ENCODE measurements around the gene NREP.

The NREP gene

DNA sequence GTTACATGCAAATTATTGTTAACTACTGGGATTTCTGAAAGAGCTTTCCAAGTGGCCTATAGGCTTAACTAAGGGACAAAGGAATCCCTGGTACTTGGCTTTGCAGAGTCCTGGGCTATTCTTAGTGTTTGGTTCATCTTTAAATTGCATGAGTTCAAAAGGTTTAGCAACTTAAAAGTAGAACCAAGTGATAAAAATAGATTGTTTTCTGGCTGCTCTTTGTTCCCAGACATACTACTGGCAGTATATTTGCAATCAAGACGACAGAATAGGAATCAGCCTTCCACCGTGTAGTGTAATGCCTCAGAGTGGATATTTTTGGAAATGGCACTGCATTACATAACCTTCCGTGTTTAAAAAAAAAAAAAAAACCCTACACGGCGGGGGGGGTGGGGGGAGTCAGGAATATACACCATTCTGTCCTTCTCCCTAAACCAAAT is 1.0 kb downstream of the NREP start:
- no peak for TF ChIP-seq CTCF (IDR thresholded peaks at IDR 0.05; ENCODE audit: low read depth, low read length, missing control alignments)
- H3K4me3 ChIP-seq (ENCODE audit: low read depth, low read length), result peak overlapping the region; percentile 62; the same call in 1 of the 2 replicates
- no peak for DNase-seq (ENCODE audit: low read depth)

DNA sequence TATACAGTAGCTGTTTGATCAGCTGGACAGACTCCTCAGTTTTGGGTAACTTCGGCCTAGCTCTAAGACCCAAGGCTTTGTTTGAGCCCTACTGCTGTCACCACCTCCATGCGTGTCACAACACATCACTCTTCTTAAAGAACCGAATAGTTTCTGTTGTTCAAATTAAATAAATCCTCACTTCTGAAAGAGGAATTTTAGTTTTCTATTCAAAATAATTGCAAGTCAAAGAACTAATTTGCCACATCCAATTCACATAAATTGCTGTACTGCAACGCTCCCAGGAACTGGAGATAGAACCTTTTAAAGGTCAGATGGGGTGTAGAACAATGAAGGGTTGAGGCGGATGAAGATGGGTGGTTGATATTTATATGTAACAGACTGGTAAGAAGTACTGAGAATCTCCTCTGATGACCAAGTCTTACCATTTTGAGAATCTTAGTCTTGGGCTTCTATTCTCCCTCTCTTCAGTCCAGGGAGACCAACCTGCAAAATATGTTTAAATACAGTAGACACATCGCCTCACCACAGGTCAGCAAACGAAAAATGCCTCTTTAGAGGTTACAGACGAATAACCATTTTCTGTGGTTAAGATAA is 1.6 kb downstream of the NREP start:
- TF ChIP-seq CTCF (IDR thresholded peaks at IDR 0.05; ENCODE audit: low read depth, low read length, missing control alignments), result no peak
- DNase-seq (ENCODE audit: low read depth), result no peak
- peak overlapping the region; percentile 62; the same call in 1 of the 2 replicates for H3K4me3 ChIP-seq (ENCODE audit: low read depth, low read length)

DNA sequence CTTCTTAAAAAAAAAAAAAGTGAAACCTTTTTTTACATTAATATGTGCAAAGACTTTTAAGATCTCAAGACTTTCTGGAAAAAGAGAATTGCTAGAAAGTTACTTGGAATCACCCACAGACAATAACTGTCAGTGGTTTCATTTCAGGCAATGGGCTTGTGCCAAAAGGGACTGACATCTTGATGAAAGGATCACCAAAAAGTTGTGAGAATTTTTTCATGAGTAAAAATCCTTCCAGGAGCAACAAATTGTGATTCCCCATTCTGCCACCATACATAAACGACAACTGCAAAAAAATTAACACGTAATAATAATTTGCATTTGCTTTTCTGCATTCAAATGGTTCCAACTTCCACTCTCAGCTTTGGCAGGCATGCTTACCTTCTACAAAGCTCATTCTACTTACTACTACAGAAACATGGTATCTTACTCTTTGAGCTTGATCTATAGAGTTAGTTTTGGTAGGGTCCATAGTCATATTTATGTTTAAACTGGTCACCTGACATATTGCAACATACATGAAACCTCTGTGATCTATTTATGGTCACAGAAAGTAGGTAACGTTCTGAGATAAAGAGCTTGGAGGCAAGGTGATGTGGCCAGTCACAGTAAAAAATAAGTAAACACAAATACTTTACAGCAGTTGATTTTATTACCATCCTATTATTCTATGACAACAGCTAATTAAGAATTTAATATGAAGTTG is 3.0 kb downstream of the NREP start:
- TF ChIP-seq CTCF (IDR thresholded peaks at IDR 0.05; ENCODE audit: low read depth, low read length, missing control alignments), result no peak
- no peak overlapping the region for H3K4me3 ChIP-seq (ENCODE audit: low read depth, low read length)
- no peak for DNase-seq (ENCODE audit: low read depth)

GRCh38 chr5:111752426-111752965 is 4.5 kb downstream of the NREP start:
- DNase-seq (ENCODE audit: low read depth), result no peak
- TF ChIP-seq CTCF (IDR thresholded peaks at IDR 0.05; ENCODE audit: low read depth, low read length, missing control alignments), result no peak
- H3K4me3 ChIP-seq (ENCODE audit: low read depth, low read length), result no peak overlapping the region

DNA sequence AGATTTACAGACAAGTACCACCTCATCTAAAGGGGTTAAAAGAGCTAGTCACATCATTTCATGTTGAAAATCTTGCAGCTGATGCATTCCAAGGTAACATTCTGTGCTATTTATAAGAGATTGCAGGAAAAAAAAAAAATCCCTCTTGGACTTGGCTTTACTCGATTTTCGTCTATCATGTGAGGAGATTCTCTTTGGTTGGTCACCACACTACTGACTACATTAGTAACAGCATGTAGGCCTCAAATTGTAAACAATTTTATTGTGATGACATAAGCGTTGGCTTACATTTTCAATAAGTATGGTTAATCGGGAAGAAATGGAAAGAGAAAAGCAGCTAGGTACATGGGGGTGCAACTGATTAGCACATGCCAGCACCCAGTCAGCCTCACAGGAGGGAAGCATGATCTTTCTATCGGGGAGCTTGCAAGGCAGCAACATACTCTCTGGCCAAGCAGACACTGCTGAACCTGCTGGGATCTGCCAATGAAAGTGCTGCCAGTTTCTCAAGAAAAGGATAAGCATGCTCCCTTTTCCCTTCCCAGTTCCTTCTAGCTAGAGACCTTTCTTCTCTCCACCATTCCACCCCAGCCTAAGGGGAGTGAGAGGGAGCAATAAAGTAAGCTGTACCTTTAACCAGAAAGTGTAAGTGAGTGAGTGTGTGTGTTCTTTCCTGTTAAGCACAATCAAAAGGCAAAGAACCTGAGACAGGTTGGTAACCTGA is 7.5 kb downstream of the NREP start:
- no peak overlapping the region for H3K4me3 ChIP-seq (ENCODE audit: low read depth, low read length)
- no peak for TF ChIP-seq CTCF (IDR thresholded peaks at IDR 0.05; ENCODE audit: low read depth, low read length, missing control alignments)
- no peak for DNase-seq (ENCODE audit: low read depth)

DNA sequence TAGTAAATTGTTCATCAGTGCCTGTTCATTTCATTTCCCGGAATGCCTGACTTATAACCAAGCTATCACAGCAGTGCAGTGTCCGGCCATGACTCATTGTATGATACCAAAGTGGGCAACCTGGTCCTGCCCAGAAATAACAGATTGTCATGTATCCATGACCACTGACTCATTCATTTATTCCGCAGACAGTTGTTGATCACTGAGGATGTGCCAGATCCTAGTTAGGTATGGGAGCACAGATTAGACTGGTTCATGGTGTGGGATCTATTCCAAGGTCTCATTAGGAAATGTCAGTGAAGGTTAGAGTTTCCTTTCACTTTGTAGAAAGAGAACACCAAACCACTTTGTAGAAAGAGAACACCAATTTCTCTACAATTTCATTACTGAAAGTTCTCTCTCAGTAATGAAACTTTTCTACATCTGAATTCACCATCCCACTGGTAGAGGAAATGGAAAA is 8.7 kb downstream of the NREP start:
- no peak overlapping the region for H3K4me3 ChIP-seq (ENCODE audit: low read depth, low read length)
- TF ChIP-seq CTCF (IDR thresholded peaks at IDR 0.05; ENCODE audit: low read depth, low read length, missing control alignments), result no peak
- DNase-seq (ENCODE audit: low read depth), result no peak

Measured in GM12864 (cell line).